Body of pancreas (tissue), 4 donors: Measurements from ENCODE around the gene LONRF2. TPM values are rescaled to one million over a fixed set of nuclear protein-coding genes. Genes with fewer than 3 reads are reported as not detected.

Experiments
- ATAC-seq: fragments of 150-250 bp; one replicate; pipeline ENCODE4 v1.9.1; 2016
- DNase-seq, 4 donors: peaks; one replicate each; pipeline ENCODE4 v3.0.0-alpha.2; 2019
- H3K27ac ChIP-seq, 4 donors: fragments of 200-600 bp; sonication (generic); 1 replicate in 3 of 4; 2 replicates in 1 of 4; pipeline versions ENCODE4 v1.5.1 to v1.6.1; 2016 to 2019; ENCODE audit warnings: mild to moderate bottlenecking in 1 of 4, mixed read lengths in 1 of 4, moderate library complexity in 1 of 4
- H3K27me3 ChIP-seq, 2 donors: fragments of 200-600 bp; sonication (generic); one replicate each; pipeline ENCODE4 v1.6.0; 2016; ENCODE audit warnings: mild to moderate bottlenecking in 1 of 2
- H3K36me3 ChIP-seq, 2 donors: fragments of 200-600 bp; sonication (generic); replicated peaks in 1 of 2; 2 replicates each; pipeline ENCODE4 v1.5.1; 2016; ENCODE audit warnings: low read depth in 2 of 2; ENCODE audit not compliant: insufficient read depth in 1 of 2
- H3K4me1 ChIP-seq: fragments of 200-600 bp; sonication (generic); one replicate; pipeline ENCODE4 v1.6.0; 2016
- H3K4me3 ChIP-seq, 2 donors: fragments of 200-600 bp; sonication (generic); 1 replicate in 1 of 2; 2 replicates in 1 of 2; pipeline ENCODE4 v1.5.1; 2016 to 2019
- H3K9me3 ChIP-seq, 3 donors: fragments of 200-600 bp; sonication (generic); 1 replicate in 2 of 3; 2 replicates in 1 of 3; pipeline ENCODE4 v1.5.1; 2016
- POLR2A ChIP-seq, 3 donors: fragments of 450-650 bp; IDR thresholded peaks; one replicate each; pipeline ENCODE4 v1.6.1; 2016; ENCODE audit warnings: antibody characterized with exemption in 3 of 3, mild to moderate bottlenecking in 2 of 3
- WGBS, 2 donors: methylation state at CpG; one replicate each; pipeline ENCODE4 v1.1.5; 2017; 5-methylcytosine and 5-hydroxymethylcytosine counted together
- intact Hi-C: fragments of 100-400 bp; cut with DNase I; formaldehyde crosslinking; loops from one replicate; pipeline ENCODE4 v1.15.1; 2023
- total RNA-seq, 2 donors: library from RNA; depleted of rRNA; stranded (reverse); fragments of >200 nt; gene quantifications; one replicate each; pipeline ENCODE4 v1.1.0, GENCODE V29; 2016
- TF ChIP-seq, protein P1 (sequence below), 7 experiments: fragments of 450-650 bp in 4 of 7; fragments of 200-600 bp in 3 of 7; sonication (generic) in 3 of 7; IDR thresholded peaks; one replicate each; pipeline ENCODE4 v1.5.1; 2016 to 2019; ENCODE audit warnings: antibody characterized with exemption in 7 of 7

The LONRF2 gene
- total RNA-seq, 2 donors from 2014 or later: 12.5 to 14.2 TPM

DNA sequence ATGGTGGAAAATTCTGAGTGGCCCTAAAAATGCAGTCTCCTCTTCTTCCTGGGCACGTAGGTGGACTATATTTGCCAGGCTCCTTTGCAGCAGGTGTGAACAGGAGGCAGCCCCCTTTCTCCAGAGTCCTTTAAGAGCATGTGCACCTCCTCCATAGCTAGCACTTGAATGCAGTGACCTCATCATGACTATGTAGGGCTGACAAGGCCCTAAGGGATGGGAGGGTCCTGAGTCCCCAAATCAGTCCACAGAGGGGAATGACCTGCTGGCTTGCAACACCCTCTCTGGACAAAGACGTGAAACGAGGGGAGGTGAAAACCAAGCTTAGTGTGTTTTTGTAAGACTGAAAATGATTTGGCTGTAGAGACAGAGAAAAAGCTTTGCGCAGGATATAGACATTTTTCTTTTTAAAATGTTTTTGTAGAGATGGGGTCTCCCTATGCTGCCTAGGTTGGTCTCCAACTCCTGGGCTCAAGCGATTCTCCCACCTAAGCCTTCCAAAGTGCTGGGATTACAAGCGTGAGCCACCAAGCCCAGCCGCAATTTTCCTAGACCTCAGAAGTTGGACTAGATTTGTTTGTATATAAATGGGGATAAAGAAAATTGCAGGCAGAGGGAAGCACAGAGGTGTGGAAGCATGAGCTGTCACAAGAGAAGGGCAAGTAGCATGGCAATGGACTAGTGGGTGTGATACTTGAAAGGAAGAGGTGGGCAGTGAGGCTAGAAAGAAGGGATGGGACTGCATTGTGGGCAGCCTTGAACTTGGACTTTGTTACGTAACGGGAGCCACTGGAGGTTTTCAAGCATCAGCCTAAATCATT is 28.8 kb downstream of the LONRF2 start:
- H3K4me1 ChIP-seq: peaks cover 20% of the 10 kb centered on the region
- no peak for DNase-seq
- H3K27ac ChIP-seq: no peak overlapping the region
- intact Hi-C loops: no loop called here
- TF ChIP-seq, protein P1, sequence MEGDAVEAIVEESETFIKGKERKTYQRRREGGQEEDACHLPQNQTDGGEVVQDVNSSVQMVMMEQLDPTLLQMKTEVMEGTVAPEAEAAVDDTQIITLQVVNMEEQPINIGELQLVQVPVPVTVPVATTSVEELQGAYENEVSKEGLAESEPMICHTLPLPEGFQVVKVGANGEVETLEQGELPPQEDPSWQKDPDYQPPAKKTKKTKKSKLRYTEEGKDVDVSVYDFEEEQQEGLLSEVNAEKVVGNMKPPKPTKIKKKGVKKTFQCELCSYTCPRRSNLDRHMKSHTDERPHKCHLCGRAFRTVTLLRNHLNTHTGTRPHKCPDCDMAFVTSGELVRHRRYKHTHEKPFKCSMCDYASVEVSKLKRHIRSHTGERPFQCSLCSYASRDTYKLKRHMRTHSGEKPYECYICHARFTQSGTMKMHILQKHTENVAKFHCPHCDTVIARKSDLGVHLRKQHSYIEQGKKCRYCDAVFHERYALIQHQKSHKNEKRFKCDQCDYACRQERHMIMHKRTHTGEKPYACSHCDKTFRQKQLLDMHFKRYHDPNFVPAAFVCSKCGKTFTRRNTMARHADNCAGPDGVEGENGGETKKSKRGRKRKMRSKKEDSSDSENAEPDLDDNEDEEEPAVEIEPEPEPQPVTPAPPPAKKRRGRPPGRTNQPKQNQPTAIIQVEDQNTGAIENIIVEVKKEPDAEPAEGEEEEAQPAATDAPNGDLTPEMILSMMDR (IDR thresholded peaks at IDR 0.05): no peak
- peaks cover 0 to 7% of the 10 kb centered on the region in 2 donors for H3K36me3 ChIP-seq
- no peak for ATAC-seq
- H3K27me3 ChIP-seq: no peaks in the 10 kb centered on the region
- no peak overlapping the region for H3K4me3 ChIP-seq
- H3K9me3 ChIP-seq: no peaks in the 10 kb centered on the region
- WGBS, 2 donors: 83 to 91% methylated on average over 9 of the region's 9 CpGs

DNA sequence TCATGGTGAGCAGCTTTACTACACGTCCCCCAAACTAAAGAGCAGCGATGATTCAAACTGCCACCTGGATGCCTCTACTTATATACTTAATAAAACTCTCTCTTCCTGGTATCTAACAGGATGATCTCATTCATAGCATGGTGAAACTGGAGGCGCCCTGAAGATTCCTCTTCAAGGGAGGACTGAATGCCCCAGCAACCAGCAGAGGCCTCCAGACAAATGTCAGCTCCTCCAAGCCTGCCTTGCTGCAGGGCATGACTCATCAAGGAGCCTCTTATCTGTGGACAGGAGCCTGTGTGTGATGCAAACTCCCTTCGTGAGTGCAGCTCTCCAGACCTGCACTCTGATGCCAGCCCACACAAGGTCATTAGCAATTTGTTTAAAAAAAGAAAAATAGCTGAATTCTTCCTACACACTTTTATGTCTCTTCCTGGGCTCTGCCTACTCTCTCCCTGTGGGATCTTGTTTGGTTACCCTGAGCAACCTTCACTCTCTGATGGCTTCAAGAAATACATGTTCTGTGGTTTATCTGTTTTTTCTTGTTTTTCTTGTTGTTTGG is 30.2 kb downstream of the LONRF2 start:
- 44 to 51% methylated on average over 4 of the region's 4 CpGs for WGBS, 2 donors

GRCh38 chr2:100291152-100291970 is 30.9 kb downstream of the LONRF2 start:
- 64 to 81% methylated on average over 13 of the region's 13 CpGs for WGBS, 2 donors
- no peak for TF ChIP-seq POLR2A (IDR thresholded peaks at IDR 0.05)
- TF ChIP-seq, protein P1 (IDR thresholded peaks at IDR 0.05): no peak
- DNase-seq: peak; percentile 64 to 92 (median 77)
- H3K27me3 ChIP-seq: no peaks in the 10 kb centered on the region
- H3K9me3 ChIP-seq: no peaks in the 10 kb centered on the region
- peak; percentile 94 for ATAC-seq
- intact Hi-C loops: no loop called here
- peaks cover 27% of the 10 kb centered on the region for H3K4me1 ChIP-seq
- H3K36me3 ChIP-seq: peaks cover 0 to 6% of the 10 kb centered on the region in 2 donors
- peak overlapping the region; percentile 38 to 77 (median 68) for H3K27ac ChIP-seq
- H3K4me3 ChIP-seq: no peak overlapping the region

More for the DNA sequence above, 30.2 kb downstream of the LONRF2 start:
- peak in 3 of 4 donors; percentile 29 to 73 (median 49) for DNase-seq
- intact Hi-C loops: no loop called here
- ATAC-seq: peak; percentile 42
- H3K4me3 ChIP-seq: no peak overlapping the region
- H3K27ac ChIP-seq: peak overlapping the region; percentile 38 to 77 (median 68)
- H3K27me3 ChIP-seq: no peaks in the 10 kb centered on the region
- H3K9me3 ChIP-seq: no peaks in the 10 kb centered on the region
- H3K4me1 ChIP-seq: peaks cover 20% of the 10 kb centered on the region
- TF ChIP-seq POLR2A (IDR thresholded peaks at IDR 0.05): no peak
- TF ChIP-seq, protein P1 (IDR thresholded peaks at IDR 0.05): no peak
- peaks cover 0 to 7% of the 10 kb centered on the region in 2 donors for H3K36me3 ChIP-seq

DNA sequence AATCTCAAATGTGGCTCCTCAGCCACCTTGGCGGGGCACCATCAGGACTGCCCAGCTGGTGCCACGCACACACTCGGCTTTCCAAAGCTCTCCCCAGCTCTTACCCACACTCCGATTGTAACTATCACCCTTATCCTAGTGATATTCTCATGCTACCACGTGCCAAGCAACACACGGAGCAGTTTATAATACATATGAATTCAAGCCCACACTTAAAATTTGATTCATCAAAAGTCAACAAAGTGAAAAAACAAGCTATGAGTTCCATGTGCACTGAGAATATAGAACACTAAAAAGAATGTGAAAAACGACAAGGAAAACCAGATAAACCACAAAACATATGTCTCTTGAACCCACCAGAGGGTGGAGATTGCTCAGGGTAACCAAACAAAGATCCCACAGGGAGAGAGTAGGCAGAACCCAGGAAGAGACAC is 31.6 kb downstream of the LONRF2 start:
- Histone ChIP-seq H3K36me3 (peaks cover 0 to 5% of the 10 kb centered on the region in 2 donors), H3K27me3 (no peaks in the 10 kb centered on the region), H3K9me3 (no peaks in the 10 kb centered on the region), H3K4me3 (no peak overlapping the region), H3K4me1 (peaks cover 33% of the 10 kb centered on the region), H3K27ac (peak overlapping the region; percentile 12 to 77 (median 68))
- intact Hi-C loops: no loop called here
- DNase-seq (no peak), ATAC-seq (no peak)
- 65 to 72% methylated on average over 7 of the region's 7 CpGs for WGBS, 2 donors
- TF ChIP-seq, protein P1 (IDR thresholded peaks at IDR 0.05): no peak
- no peak for TF ChIP-seq POLR2A (IDR thresholded peaks at IDR 0.05)
